Activated T-cell treated with anti-CD3 and anti-CD28 coated beads, Interleukin-2, amount 50 U/mL, for 48 hours (primary cell): ENCODE data around the gene TMEM121B.

Source experiments
- DNase-seq, 2 experiments: peaks; one replicate each; pipeline ENCODE4 v3.0.0-alpha.2; 2020

Gene TMEM121B

DNA sequence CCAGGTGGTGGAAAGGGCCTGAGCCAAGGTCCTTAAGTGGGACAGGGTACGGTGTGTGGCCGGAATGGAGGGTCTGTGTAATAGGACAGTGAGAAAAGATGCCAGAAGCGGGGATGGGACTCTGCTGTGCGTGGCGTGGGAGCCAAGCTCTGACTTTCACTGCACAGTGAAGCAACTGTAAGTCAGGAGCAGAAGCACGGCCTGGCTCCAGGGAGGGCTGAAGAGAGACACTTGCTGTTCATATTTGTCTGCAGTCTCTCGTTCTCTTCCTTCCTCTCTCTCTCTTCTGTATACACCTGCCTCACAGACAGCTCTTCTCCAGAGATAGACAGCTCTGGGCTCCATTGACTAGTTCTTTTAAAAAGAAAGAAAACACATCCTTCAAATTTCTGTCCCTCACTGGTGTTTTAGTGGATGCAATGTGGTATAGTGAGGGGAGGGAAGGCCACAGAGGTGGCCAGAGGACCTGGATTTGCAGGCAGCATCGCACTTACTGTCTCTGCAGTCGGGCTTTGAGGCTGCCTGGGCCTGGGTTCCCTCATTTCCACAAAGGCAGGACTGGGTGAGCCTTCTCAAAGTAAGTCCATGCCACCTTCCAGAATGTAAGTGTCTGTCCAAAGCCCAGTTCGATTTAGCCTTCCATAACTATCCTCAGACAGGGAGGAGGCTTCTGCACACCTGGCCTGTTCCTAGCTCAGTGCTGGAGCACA, 34.2 kb downstream of the TMEM121B start:
- DNase-seq: no peak

DNA sequence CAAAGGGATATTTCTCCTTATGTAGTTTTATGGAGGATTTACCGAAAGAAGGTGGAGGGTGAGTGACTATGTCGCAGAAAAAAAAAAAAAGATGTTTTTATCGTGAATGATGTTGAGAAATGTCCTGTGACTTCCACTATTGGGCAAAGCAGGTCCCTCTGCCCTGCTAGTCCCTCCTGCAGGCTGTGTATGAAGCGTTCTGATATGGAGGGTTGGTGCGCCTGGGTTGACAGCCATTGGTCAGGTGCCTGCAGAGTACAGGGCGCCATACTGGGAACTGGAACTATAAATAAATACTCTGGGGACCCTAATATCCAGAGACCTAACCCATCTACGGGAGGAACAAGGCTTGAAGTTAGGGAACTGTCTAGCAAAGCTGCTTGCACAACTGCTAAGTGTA, 34.9 kb downstream of the TMEM121B start:
- DNase-seq: peak in 1 of 2 experiments; percentile 32

DNA sequence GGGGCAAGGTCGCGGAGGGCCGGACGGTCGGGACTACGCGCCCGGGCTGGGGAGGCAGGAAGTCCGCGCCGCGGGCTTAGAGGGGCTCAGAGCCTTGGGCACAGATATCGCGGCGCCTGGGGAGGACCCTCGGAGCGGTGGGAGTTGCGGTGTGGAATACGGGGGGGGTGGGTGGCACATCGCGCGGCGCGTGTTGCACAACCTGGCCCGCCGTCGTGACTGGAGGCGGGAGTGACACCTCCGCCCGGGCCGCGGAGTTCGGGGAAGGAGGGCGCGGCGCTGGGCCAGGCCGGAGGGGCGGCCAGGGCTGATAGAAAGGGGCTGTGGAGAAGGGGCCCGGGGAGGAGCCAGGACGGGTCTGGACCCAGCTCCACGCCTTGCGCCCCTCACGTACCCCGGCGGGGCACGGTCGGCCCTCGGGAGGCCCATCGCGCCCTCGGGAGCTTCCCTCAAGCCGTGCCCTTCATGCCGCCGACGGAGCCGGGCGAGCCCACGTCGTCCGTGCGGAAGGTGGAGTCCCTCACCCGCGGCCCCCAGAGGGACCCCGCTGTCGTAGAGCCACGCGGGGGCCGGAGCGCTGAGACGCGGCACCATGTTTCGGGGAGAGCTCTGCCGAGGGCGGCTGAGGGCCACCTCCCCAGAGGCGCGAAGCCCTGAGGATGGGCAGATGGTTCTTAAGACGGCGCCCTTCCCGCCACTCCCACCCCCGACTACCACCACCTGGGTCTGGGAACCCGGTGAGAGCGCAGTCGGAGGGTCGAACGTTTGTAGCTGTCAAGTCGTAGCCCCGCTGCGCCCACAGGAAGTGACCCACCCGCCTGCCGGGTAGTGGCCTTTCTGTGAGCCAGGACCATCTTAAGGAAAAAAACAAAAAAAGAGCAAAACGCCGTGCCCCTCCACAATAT, 35.6 kb downstream of the TMEM121B start:
- DNase-seq: peak; percentile 53 to 61

DNA sequence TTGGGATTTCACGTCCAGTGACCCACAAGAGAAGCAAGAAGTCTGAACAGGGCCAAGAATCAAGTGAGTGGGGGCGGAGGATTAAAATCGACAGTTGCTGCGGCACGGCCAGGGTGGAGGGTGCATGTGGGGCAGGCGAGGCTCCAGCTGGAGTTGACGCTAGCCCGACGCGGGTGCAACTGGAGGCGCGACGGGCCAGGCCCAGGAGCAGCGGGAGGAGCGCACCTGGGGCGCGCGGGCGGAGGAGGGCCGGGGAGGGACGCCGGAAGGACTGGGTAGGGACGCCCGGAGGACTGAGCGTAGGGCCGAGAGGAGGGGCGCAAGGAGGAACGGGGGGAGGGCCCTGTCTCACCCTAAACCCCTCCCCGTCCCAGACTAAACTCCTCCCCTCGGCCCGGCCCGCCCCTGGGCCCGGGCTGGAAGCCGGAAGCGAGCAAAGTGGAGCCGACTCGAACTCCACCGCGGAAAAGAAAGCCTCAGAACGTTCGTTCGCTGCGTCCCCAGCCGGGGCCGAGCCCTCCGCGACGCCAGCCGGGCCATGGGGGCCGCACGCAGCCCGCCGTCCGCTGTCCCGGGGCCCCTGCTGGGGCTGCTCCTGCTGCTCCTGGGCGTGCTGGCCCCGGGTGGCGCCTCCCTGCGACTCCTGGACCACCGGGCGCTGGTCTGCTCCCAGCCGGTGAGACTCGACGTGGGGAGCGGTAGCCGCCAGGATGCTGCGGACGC, 36.4 kb downstream of the TMEM121B start, which contains the start of gene IL17RA:
Gene IL17RA (plus strand): TSS at position 447 of the 723 bp plus-strand sequence. CDS start 92 bp downstream, at position 539.
- peak; percentile 97 for DNase-seq

DNA sequence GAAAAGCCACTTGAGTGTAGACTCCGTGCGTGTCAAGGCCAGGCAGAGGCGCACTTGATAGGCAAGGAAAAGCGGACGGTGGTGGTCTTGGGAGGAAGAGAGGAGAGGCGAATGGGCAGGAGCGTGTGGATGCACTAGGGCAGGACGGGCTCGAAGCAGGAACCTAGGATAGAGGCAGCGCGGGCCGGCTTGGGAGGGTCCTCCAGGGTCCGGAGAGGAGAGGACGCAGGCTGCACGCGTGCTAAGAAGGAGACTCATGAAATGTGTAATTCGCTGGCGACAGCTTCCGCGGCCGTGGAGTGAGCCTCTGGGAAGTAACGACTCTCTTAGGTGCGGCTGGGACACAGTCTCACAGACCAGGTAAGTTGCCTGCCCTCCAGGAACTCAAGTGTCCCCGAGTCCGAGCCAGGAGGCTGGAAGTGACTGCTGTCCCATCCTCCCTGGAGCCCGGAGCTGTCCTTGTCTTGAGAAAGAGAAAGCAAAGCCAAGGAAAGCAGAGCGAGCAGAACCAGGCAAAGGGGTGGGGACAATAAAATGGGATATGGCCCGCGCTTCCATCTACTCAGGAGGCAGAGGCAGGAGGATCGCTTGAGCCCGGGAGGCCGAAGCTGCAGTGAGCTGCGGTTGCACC, 37.2 kb downstream of the TMEM121B start:
- peak in 1 of 2 experiments; percentile 27 for DNase-seq

DNA sequence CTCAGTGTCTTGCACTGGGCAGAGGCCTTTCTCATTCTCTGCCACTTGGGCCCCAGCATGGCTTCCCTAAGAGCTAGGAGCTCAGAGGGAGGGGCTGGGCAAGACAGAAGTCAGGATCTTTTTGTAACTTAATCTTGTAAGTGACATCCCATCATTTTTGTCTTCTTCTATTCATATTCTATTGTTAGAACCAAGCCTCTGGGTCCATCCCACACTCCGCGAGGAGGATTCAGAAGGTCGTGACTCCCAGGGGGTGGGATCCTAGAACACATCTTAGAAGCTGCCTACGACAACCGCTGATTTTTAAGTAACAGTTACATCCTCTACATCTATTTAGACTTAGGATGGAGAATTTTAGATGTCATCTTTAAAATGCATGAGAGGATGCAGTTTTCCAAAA, 37.9 kb downstream of the TMEM121B start:
- DNase-seq: no peak

DNA sequence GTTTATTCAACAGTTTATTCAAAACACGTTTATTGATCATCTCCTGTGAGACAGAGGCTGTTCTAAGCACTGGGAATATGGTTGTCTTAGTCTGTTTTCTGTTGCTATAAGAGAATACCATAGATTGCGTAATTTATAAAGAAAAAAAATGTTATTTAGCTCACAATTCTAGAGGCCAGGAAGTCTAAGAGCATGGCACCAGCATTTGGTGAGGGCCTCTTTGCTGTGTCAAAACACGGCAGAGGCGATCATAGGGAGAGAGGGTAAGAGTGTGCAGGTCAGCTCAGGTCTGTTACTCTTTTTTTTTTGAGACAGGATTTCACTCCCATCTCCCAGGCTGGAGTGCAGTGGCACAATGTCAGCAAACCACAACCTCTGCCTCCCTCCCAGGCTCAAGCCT, 41.6 kb downstream of the TMEM121B start:
- no peak for DNase-seq

DNA sequence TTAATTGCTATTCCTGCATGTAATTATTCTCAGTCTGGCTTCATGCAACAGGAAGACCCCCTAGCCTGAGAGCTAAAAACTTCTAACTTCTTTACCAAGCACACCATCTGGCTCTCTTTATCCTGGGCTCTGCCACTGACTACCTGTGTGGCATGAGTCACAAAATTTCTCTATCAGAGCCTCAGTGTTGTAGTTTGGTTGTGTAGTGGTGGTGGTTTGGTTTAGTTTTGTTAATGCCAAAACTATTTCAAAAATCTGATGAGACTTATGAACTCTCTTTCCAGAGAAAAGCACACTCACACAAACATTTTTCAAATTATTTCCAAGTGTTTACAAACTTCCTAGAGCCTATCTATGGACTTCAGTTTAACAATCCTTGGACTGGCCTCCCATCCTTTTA, 43.9 kb downstream of the TMEM121B start:
- DNase-seq: no peak

DNA sequence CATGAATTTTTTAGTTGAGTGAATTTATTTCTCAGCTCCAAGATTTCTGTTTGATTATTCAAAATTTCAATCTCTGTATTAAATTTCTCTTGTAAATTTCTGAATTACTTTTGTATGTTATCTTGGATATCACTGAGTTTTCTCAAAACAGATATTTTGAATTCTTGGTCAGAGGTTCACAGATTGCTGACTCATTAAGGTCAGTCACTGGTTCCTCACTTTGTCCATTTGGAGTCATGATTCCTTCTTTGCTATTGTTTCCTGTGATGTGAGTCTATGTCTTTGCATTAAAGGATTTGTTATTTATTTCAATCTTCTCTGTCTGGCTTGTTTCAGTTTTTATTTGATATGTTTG, 46.5 kb downstream of the TMEM121B start:
- DNase-seq: no peak

DNA sequence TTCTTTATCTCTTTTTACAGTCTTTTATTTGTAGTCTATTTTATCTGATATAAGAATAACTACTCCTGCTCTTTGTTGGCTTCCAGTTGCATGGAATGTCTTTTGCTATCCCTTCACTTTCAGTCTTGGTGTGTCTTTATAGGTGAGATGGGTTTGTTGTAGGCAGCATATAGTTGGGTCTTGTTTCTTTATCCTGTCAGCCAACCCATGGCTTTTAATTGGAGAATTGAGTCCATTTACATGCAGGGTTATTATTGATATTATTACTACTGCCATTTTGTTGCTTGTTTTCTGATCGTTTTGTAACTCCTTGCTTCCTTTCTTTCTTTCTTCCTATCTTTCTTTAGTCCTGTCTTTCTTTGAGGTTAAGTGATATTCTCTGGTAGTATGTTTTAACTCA, 48.3 kb downstream of the TMEM121B start:
- no peak for DNase-seq
